Gastroesophageal sphincter (tissue), 3 donors: ENCODE results near the gene MSANTD1.

ENCODE experiments used
- CTCF ChIP-seq, 4 experiments: fragments of 200-600 bp in 2 of 4; fragments of 450-650 bp in 2 of 4; sonication (generic) in 1 of 4; IDR thresholded peaks; one replicate each; pipeline ENCODE4 v1.5.1; 2017 to 2019; ENCODE audit warnings: antibody characterized with exemption in 4 of 4, mild to moderate bottlenecking in 2 of 4, moderate library complexity in 2 of 4
- POLR2AphosphoS5 ChIP-seq: sonication (generic); formaldehyde crosslinking; IDR thresholded peaks from one replicate; pipeline ENCODE4 v1.6.1; 2017; ENCODE audit warnings: antibody characterized with exemption

GRCh38 chr4:3213106-3213425 lies 35.9 kb upstream of the MSANTD1 start:
- no peak for TF ChIP-seq CTCF (IDR thresholded peaks at IDR 0.05)
- no peak for TF ChIP-seq POLR2AphosphoS5
